ENCODE data around the gene PCMT1.

GRCh38 chr6:149859368-149859767 lies 109.8 kb downstream of the PCMT1 start:
- TF ChIP-seq, protein P1, sequence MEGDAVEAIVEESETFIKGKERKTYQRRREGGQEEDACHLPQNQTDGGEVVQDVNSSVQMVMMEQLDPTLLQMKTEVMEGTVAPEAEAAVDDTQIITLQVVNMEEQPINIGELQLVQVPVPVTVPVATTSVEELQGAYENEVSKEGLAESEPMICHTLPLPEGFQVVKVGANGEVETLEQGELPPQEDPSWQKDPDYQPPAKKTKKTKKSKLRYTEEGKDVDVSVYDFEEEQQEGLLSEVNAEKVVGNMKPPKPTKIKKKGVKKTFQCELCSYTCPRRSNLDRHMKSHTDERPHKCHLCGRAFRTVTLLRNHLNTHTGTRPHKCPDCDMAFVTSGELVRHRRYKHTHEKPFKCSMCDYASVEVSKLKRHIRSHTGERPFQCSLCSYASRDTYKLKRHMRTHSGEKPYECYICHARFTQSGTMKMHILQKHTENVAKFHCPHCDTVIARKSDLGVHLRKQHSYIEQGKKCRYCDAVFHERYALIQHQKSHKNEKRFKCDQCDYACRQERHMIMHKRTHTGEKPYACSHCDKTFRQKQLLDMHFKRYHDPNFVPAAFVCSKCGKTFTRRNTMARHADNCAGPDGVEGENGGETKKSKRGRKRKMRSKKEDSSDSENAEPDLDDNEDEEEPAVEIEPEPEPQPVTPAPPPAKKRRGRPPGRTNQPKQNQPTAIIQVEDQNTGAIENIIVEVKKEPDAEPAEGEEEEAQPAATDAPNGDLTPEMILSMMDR (IDR thresholded peaks at IDR 0.05; ENCODE audit: low read depth, low read length) = no peak
- TF ChIP-seq MYC (IDR thresholded peaks at IDR 0.05; ENCODE audit: low read depth, low read length) (no peak), POLR2A (IDR thresholded peaks at IDR 0.05; ENCODE audit: extremely low read depth, insufficient read length) (no peak)

Measured in NB4 (cell line).